Endothelial cell of umbilical vein (primary cell): ENCODE measurements around the gene CACNA1A. TPM values are rescaled to one million over a fixed set of nuclear protein-coding genes. Genes with fewer than 3 reads are reported as not detected.

Source experiments
- BruUV-seq: library from RNA; stranded (reverse); fragments of 400-500 nt; replicated peaks from 2 replicates; lab custom pipeline; 2021; lab: Mats Ljungman, UMichigan
- CTCF ChIA-PET: fragments of 300-600, 350-600 bp; sonication (Branson Sonifier 250); formaldehyde crosslinking; loops from one replicate; lab custom pipeline; 2021; ENCODE audit warnings: antibody characterized with exemption, inconsistent platforms; lab: Charles Lee
- POLR2A ChIA-PET: fragments of 300-600, 350-600 bp; sonication (Branson Sonifier 250); formaldehyde crosslinking; loops from one replicate; lab custom pipeline; 2021; ENCODE audit warnings: antibody characterized with exemption, inconsistent platforms; lab: Charles Lee
- DNase-seq: peaks from one replicate; pipeline ENCODE4 v3.0.0-alpha.2; 2011; ENCODE audit warnings: low read depth, low spot score
- FAIRE-seq: peaks from 2 replicates; lab custom pipeline; 2011; peaks lifted over from hg19 to GRCh38; lab: Jason Lieb, UNC
- H2AFZ ChIP-seq: 2 replicates; pipeline ENCODE4 v1.6.0; 2012; ENCODE audit warnings: low read depth, low read length, control low read depth, inconsistent platforms
- H3K27ac ChIP-seq: 2 replicates; pipeline ENCODE4 v1.5.1; 2011; ENCODE audit warnings: low read depth, mild to moderate bottlenecking, control low read depth, low read length, moderate library complexity; ENCODE audit not compliant: insufficient read depth
- H3K27me3 ChIP-seq, 2 experiments: 2 replicates each; pipeline versions ENCODE4 v1.6.0 to v1.6.1; 2011; ENCODE audit warnings: low read length in 2 of 2, mixed read lengths in 1 of 2; ENCODE audit not compliant: control insufficient read depth in 2 of 2, insufficient read depth in 2 of 2
- H3K36me3 ChIP-seq, 2 experiments: 2 replicates in 1 of 2; 3 replicates in 1 of 2; pipeline ENCODE4 v1.5.1; 2011; ENCODE audit warnings: low read length in 2 of 2, mild to moderate bottlenecking in 1 of 2, moderate library complexity in 1 of 2; ENCODE audit not compliant: control insufficient read depth in 2 of 2, insufficient read depth in 2 of 2; ENCODE audit errors: extremely low read depth in 1 of 2
- H3K4me1 ChIP-seq: 3 replicates; pipeline ENCODE4 v1.5.1; 2011; ENCODE audit warnings: mild to moderate bottlenecking, low read length; ENCODE audit not compliant: control insufficient read depth, insufficient read depth; ENCODE audit errors: extremely low read depth
- H3K4me2 ChIP-seq: 2 replicates; pipeline ENCODE4 v1.6.1; 2011; ENCODE audit warnings: low read length, control low read depth, mixed read lengths; ENCODE audit not compliant: insufficient read depth
- H3K4me3 ChIP-seq, 3 experiments: fragments of 200-600 bp in 1 of 3; sonication (generic), shearing (Covaris generic) in 1 of 3; replicated peaks in 1 of 3; 2 replicates each; pipeline ENCODE4 v1.5.1; 2011 to 2016; ENCODE audit warnings: control low read depth in 3 of 3, low read length in 3 of 3, mild to moderate bottlenecking in 2 of 3, inconsistent platforms in 1 of 3, low read depth in 1 of 3, moderate library complexity in 1 of 3; ENCODE audit not compliant: insufficient read depth in 1 of 3
- H3K79me2 ChIP-seq: 2 replicates; pipeline ENCODE4 v1.6.0; 2012; ENCODE audit warnings: low read length, inconsistent platforms; ENCODE audit not compliant: control insufficient read depth, insufficient read depth
- H3K9ac ChIP-seq: replicated peaks from 2 replicates; pipeline ENCODE3; 2011; ENCODE audit warnings: low read length, control low read depth; ENCODE audit not compliant: insufficient read depth; ENCODE audit errors: extremely low read depth
- H3K9me1 ChIP-seq: replicated peaks from 3 replicates; pipeline ENCODE4 v1.6.0; 2011; ENCODE audit warnings: mild to moderate bottlenecking, low read length; ENCODE audit not compliant: control insufficient read depth, insufficient read depth; ENCODE audit errors: extremely low read depth
- H3K9me3 ChIP-seq: replicated peaks from 2 replicates; pipeline ENCODE4 v1.5.1; 2012; ENCODE audit warnings: low read length, inconsistent platforms; ENCODE audit not compliant: control insufficient read depth, insufficient read depth
- H4K20me1 ChIP-seq: replicated peaks from 2 replicates; pipeline ENCODE3; 2011; ENCODE audit warnings: mild to moderate bottlenecking, low read length; ENCODE audit not compliant: control insufficient read depth, insufficient read depth; ENCODE audit errors: extremely low read depth
- CTCF ChIP-seq, 2 donors: IDR thresholded peaks; 1 replicate in 1 of 2; 2 replicates in 1 of 2; pipeline ENCODE4 v1.5.1; 2011; ENCODE audit warnings: low read length in 2 of 2, mild to moderate bottlenecking in 2 of 2, moderate library complexity in 2 of 2, control low read depth in 1 of 2, inconsistent platforms in 1 of 2, low read depth in 1 of 2; ENCODE audit not compliant: insufficient read depth in 1 of 2; ENCODE audit errors: extremely low read depth in 1 of 2
- EZH2 ChIP-seq: IDR thresholded peaks from 2 replicates; pipeline ENCODE4 v1.6.1; 2012; ENCODE audit warnings: borderline replicate concordance, low read depth, mild to moderate bottlenecking, moderate library complexity, low read length, inconsistent platforms; ENCODE audit not compliant: severe bottlenecking
- FOS ChIP-seq: IDR thresholded peaks from 2 replicates; pipeline ENCODE4 v1.6.1; 2011; ENCODE audit warnings: mild to moderate bottlenecking, low read length, moderate library complexity, borderline replicate concordance; ENCODE audit not compliant: insufficient read depth
- GATA2 ChIP-seq: IDR thresholded peaks from 2 replicates; pipeline ENCODE4 v1.7.0; 2011; ENCODE audit warnings: low read depth, mild to moderate bottlenecking, moderate library complexity, mixed read lengths, low read length; ENCODE audit not compliant: insufficient read length, insufficient read depth
- JUN ChIP-seq: IDR thresholded peaks from 2 replicates; pipeline ENCODE4 v1.6.1; 2011; ENCODE audit warnings: borderline replicate concordance, low read depth; ENCODE audit not compliant: insufficient read length, insufficient read depth
- MAX ChIP-seq: IDR thresholded peaks from 2 replicates; pipeline ENCODE4 v1.6.1; 2011; ENCODE audit not compliant: insufficient read depth, insufficient read length
- MYC ChIP-seq: IDR thresholded peaks from one replicate; pipeline ENCODE4 v1.6.1; 2011; ENCODE audit warnings: mild to moderate bottlenecking, low read depth, low read length
- POLR2A ChIP-seq: IDR thresholded peaks from 2 replicates; pipeline ENCODE4 v1.6.1; 2012; ENCODE audit warnings: low read depth, mild to moderate bottlenecking, control low read depth, low read length
- dilution Hi-C: fragments of 300-500 bp; cut with MboI; formaldehyde crosslinking; loops from one replicate; pipeline ENCODE4 v1.15.0; 2019; ENCODE audit warnings: low sequenced_read_pairs; ENCODE audit not compliant: extremely low pct_ligation_motif_present
- intact Hi-C: fragments of 100-400 bp; cut with micrococcal nuclease; formaldehyde crosslinking; loops from one replicate; pipeline ENCODE4 v1.10.0; 2022
- polyA plus RNA-seq, 4 experiments: library from polyadenylated mRNA; depleted of rRNA in 3 of 4; stranded (reverse) in 3 of 4; unstranded in 1 of 4; fragments of >200 nt; gene quantifications; 2 replicates each; pipeline versions ENCODE4 v1.2.1 to v1.2.3, GENCODE V29; 2011 to 2012; ENCODE audit warnings: missing spikeins in 1 of 4
- total RNA-seq: library from RNA; stranded (reverse); gene quantifications from 2 replicates; pipeline ENCODE4 v1.2.3, GENCODE V29; 2021

The CACNA1A gene
- total and polyA plus RNA-seq, 2 donors (not counting 3 experiments of a cell fraction or from before 2014, with no cell fraction given), result 0.17 to 0.38 TPM

- Histone ChIP-seq H4K20me1 (no peaks in the 10 kb centered on the region), H3K4me3 (no peak overlapping the region), H3K9me1 (no peaks in the 10 kb centered on the region), H3K4me2 (no peak overlapping the region), H3K4me1 (peaks cover 7% of the 10 kb centered on the region), H3K79me2 (no peaks in the 10 kb centered on the region), H2AFZ (no peak overlapping the region), H3K27me3 (no peaks in the 10 kb centered on the region), H3K9me3 (no peaks in the 10 kb centered on the region), H3K27ac (no peak overlapping the region), H3K36me3 (no peaks in the 10 kb centered on the region), H3K9ac (no peak overlapping the region)
- TF ChIP-seq JUN (no peak), MAX (no peak), FOS (no peak), EZH2 (no peak), GATA2 (no peak), POLR2A (no peak), MYC (no peak), CTCF (IDR thresholded peaks at IDR 0.05; ENCODE audit: extremely low read depth in 1 of 2, insufficient read depth in 1 of 2, low read depth in 1 of 2, low read length in 2 of 2) (no peak)
- CTCF ChIA-PET, result no interaction called here
- dilution Hi-C loops, result no loop called here
- POLR2A ChIA-PET, result no interaction called here
- BruUV-seq, result no TSS peak
- FAIRE-seq, result no peak
- DNase-seq, result no peak
- intact Hi-C loops, result no loop called here
Measured at GRCh38 chr19:13238891-13239534, 267.3 kb downstream of the CACNA1A start.
